Measurements from ENCODE around the gene HJURP. TPM values are rescaled to one million over a fixed set of nuclear protein-coding genes. Genes with fewer than 3 reads are reported as not detected.

HJURP gene
- total and polyA plus RNA-seq, 5 experiments from 2014 or later: not detected

- H3K27me3 Mint-ChIP-seq: peaks cover 0 to 8% (median 0%) of the 10 kb centered on the region in 5 donors
- peaks cover 0 to 12% (median 0%) of the 10 kb centered on the region in 4 donors for H3K4me1 Mint-ChIP-seq
- ATAC-seq (no peak), DNase-seq (no peak)
- no peak overlapping the region for H3K4me3 Mint-ChIP-seq
- POLR2A ChIA-PET: no interaction called here
- no peaks in the 10 kb centered on the region for H3K36me3 Mint-ChIP-seq
- no peaks in the 10 kb centered on the region for H3K9me3 Mint-ChIP-seq
- H3K27ac Mint-ChIP-seq: no peak overlapping the region
Measured at GRCh38 chr2:233846387-233847247, 7.7 kb downstream of the HJURP start.

- H3K36me3 Mint-ChIP-seq: no peaks in the 10 kb centered on the region
- DNase-seq (no peak), ATAC-seq (no peak)
- no peak overlapping the region for H3K4me3 Mint-ChIP-seq
- H3K4me1 Mint-ChIP-seq: peaks cover 0 to 11% (median 0%) of the 10 kb centered on the region in 4 donors
- H3K9me3 Mint-ChIP-seq: no peaks in the 10 kb centered on the region
- H3K27me3 Mint-ChIP-seq: peaks cover 0 to 8% (median 0%) of the 10 kb centered on the region in 5 donors
- H3K27ac Mint-ChIP-seq: no peak overlapping the region
- POLR2A ChIA-PET: no interaction called here
Measured at GRCh38 chr2:233845301-233846060, 8.9 kb downstream of the HJURP start.

GRCh38 chr2:233844836-233845235 is 9.5 kb downstream of the HJURP start:
- Mint-ChIP-seq H3K27me3 (peaks cover 0 to 8% (median 0%) of the 10 kb centered on the region in 5 donors), H3K9me3 (no peaks in the 10 kb centered on the region), H3K4me1 (peaks cover 0 to 11% (median 0%) of the 10 kb centered on the region in 4 donors), H3K36me3 (no peaks in the 10 kb centered on the region), H3K4me3 (no peak overlapping the region), H3K27ac (no peak overlapping the region)
- DNase-seq (no peak), ATAC-seq (no peak)
- POLR2A ChIA-PET: no interaction called here

GRCh38 chr2:233844064-233844807 is 10.1 kb downstream of the HJURP start:
- peaks cover 0 to 8% (median 0%) of the 10 kb centered on the region in 5 donors for H3K27me3 Mint-ChIP-seq
- no peaks in the 10 kb centered on the region for H3K9me3 Mint-ChIP-seq
- H3K36me3 Mint-ChIP-seq: no peaks in the 10 kb centered on the region
- ATAC-seq (no peak), DNase-seq (no peak)
- H3K4me3 Mint-ChIP-seq: no peak overlapping the region
- H3K27ac Mint-ChIP-seq: no peak overlapping the region
- H3K4me1 Mint-ChIP-seq: peaks cover 0 to 11% (median 0%) of the 10 kb centered on the region in 4 donors
- POLR2A ChIA-PET: no interaction called here

- no peak overlapping the region for H3K27ac Mint-ChIP-seq
- DNase-seq (no peak), ATAC-seq (no peak)
- no peaks in the 10 kb centered on the region for H3K9me3 Mint-ChIP-seq
- POLR2A ChIA-PET: no interaction called here
- H3K4me3 Mint-ChIP-seq: no peak overlapping the region
- peaks cover 0 to 4% (median 0%) of the 10 kb centered on the region in 4 donors for H3K4me1 Mint-ChIP-seq
- no peaks in the 10 kb centered on the region for H3K36me3 Mint-ChIP-seq
- no peaks in the 10 kb centered on the region for H3K27me3 Mint-ChIP-seq
Measured at GRCh38 chr2:233841183-233841582, 13.2 kb downstream of the HJURP start.

- Mint-ChIP-seq H3K9me3 (no peaks in the 10 kb centered on the region), H3K4me3 (no peak overlapping the region), H3K27ac (no peak overlapping the region), H3K4me1 (peaks cover 0 to under 1% (median 0%) of the 10 kb centered on the region in 4 donors), H3K36me3 (no peaks in the 10 kb centered on the region), H3K27me3 (no peaks in the 10 kb centered on the region)
- no peak for DNase-seq
- no peak for ATAC-seq
- POLR2A ChIA-PET: no interaction called here
Measured at GRCh38 chr2:233840520-233840919, 13.8 kb downstream of the HJURP start.

- DNase-seq (peak in 1 of 10 donors; percentile 43), ATAC-seq (no peak)
- no peaks in the 10 kb centered on the region for H3K9me3 Mint-ChIP-seq
- no peak overlapping the region for H3K4me3 Mint-ChIP-seq
- H3K4me1 Mint-ChIP-seq: no peaks in the 10 kb centered on the region
- H3K36me3 Mint-ChIP-seq: no peaks in the 10 kb centered on the region
- H3K27ac Mint-ChIP-seq: no peak overlapping the region
- POLR2A ChIA-PET: no interaction called here
- H3K27me3 Mint-ChIP-seq: no peaks in the 10 kb centered on the region
Measured at GRCh38 chr2:233839447-233839820, 14.9 kb downstream of the HJURP start.

GRCh38 chr2:233838726-233839446 is 15.4 kb downstream of the HJURP start:
- Mint-ChIP-seq H3K4me3 (no peak overlapping the region), H3K9me3 (no peaks in the 10 kb centered on the region), H3K27ac (no peak overlapping the region), H3K4me1 (no peaks in the 10 kb centered on the region), H3K27me3 (no peaks in the 10 kb centered on the region), H3K36me3 (no peaks in the 10 kb centered on the region)
- POLR2A ChIA-PET: no interaction called here
- DNase-seq: peak in 1 of 10 donors; percentile 32
- no peak for ATAC-seq

GRCh38 chr2:233838251-233838650 is 16.1 kb downstream of the HJURP start:
- H3K9me3 Mint-ChIP-seq: no peaks in the 10 kb centered on the region
- no peak for DNase-seq
- no peaks in the 10 kb centered on the region for H3K36me3 Mint-ChIP-seq
- no peak for ATAC-seq
- H3K27ac Mint-ChIP-seq: peak overlapping the region in 1 of 10 donors; percentile 19
- H3K4me3 Mint-ChIP-seq: no peak overlapping the region
- H3K27me3 Mint-ChIP-seq: no peaks in the 10 kb centered on the region
- POLR2A ChIA-PET: no interaction called here
- H3K4me1 Mint-ChIP-seq: no peaks in the 10 kb centered on the region

GRCh38 chr2:233837694-233838229 is 16.6 kb downstream of the HJURP start:
- Mint-ChIP-seq H3K36me3 (no peaks in the 10 kb centered on the region), H3K9me3 (no peaks in the 10 kb centered on the region), H3K4me3 (no peak overlapping the region), H3K27ac (no peak overlapping the region), H3K4me1 (no peaks in the 10 kb centered on the region), H3K27me3 (no peaks in the 10 kb centered on the region)
- no peak for DNase-seq
- POLR2A ChIA-PET: no interaction called here
- no peak for ATAC-seq

- POLR2A ChIA-PET: no interaction called here
- Mint-ChIP-seq H3K36me3 (no peaks in the 10 kb centered on the region), H3K27ac (no peak overlapping the region), H3K4me3 (no peak overlapping the region), H3K27me3 (no peaks in the 10 kb centered on the region), H3K9me3 (no peaks in the 10 kb centered on the region), H3K4me1 (no peaks in the 10 kb centered on the region)
- no peak for DNase-seq
- no peak for ATAC-seq
Measured at GRCh38 chr2:233836359-233836758, 18.0 kb downstream of the HJURP start.

All from naive thymus-derived CD8-positive, alpha-beta T cell (primary cell).